HG02885 (cell line): ENCODE measurements around the gene SCG5.

Source experiments
- ATAC-seq: cut with Tn5 transposase; IDR thresholded peaks from one replicate; pipeline ENCODE4 v1.9.1; 2021; ENCODE audit warnings: mild to moderate bottlenecking; ENCODE audit not compliant: unreplicated experiment, poor library complexity

Gene SCG5

DNA sequence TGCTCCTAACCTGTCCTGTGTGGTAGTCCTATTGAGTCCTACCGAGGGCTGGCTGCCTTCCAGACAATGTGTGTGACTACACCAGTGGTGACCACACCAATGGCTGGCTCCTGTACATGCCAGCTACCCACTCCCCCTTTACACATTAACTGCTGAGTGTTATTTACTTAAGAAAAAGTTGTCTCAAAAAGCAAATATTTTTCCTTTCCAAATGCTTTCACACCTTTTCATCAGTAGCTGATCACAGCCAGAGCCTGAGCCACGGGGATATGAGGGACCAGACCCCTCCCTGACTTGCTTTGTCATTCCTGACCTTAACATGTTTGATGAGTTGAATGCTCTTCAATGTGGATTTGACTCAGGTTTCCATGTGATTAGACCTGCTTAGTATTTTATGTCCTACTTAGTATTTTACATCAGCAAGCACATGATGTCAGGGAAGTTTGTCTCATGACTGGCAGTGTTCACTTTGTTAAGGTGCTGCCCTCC lies 46.7 kb downstream of the SCG5 start:
- ATAC-seq: no peak

DNA sequence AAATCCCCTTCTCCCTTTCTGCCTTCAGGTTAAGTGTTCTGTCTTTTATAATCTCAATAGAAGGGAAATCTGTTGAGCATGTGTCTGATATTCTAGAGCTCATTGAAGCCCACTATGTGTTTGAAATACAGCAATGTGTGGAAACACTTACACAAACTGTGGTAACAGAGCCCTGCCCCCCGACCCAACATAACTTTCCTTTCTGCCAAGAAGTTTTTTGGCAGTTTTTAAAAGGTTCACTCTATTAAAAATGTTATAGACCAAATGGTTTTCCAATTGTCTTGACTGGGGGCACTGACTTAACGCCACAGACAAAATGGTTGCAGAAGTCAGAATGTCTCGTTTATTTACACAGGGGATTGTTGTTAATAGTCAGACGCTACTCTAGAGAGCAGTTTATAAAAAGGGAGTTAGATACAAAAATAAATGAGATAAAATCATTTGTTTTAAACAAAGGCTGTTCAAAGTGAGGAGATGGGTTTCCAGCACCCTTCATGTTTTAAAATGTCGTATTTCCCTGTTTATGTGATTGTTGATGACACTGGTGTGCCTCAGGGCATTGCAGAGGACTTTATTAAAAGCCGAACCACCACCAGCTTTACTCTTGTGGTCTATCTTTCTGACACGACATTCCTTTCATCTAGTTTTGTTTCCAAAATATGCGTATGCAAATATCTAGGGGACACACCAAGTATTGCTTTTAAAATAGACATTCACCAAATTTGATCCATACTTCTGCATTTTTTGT lies 49.6 kb downstream of the SCG5 start:
- no peak for ATAC-seq

DNA sequence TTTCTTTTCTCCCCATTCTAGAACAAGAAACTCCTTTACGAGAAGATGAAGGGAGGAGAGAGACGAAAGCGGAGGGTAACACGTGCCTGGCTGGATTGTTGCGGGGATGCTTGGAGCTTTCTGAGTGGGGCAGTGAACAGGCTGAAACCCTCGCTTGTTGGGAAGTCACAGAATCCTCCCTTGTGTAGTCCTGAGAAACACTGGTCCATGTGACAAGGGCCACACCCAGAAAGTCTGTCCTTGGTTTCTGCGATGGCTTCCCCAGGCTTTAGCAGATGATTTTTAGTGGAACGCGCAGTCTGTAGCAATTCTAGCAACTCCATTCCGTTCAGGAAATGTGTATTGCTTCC lies 50.2 kb downstream of the SCG5 start:
- no peak for ATAC-seq

DNA sequence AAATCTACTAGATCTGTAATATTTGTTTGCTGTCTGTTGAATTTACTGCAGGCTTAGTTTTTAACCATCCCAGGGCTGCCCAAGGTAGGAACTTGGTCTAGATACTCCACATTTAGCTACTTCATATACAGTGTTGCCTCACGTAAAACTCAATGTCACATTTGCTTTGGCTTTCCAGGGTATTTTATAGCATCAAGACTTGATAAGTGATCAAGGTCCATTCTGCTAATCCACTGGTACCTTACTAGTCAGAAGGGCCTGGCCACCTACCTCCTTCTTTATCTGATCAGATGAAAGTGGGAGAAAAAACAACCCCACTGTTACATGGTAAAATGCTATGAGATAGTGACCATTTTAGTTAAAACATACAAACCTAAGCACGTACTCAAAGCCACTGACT lies 50.8 kb downstream of the SCG5 start:
- no peak for ATAC-seq

DNA sequence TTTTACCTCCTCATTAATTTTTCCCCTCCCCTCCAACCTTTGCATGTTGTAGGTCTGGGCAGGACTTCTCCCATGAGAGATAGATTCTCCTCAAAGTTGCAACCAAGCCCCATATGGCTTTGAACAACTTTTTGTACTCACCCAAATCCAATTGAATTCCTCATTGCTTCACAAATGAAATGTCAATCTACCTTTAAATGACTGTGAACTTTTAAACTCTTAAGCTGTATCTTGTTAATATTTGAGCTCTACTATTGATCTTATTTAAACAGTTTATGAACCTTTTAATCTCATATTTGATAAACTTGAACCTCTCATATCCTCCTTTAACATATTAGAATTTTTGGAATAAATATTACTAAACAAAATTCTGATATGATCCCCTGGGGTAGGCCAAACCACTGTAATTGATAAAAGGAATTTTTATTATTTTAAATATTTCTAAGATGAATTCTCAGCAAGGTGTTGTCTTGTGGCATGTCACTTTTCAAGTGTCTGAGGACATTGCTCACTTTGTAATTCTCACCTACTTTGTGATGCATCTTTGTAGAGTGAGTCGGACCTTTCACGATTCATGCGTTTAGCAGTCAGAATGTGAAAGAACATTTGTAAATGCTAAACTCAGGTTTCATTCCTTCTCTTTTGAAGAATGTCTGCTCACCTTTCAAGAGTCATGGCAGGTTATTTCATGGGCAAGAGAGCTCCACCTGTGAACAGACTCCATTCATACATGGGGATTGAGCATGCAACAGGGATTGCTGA lies 52.9 kb downstream of the SCG5 start:
- ATAC-seq: no peak

DNA sequence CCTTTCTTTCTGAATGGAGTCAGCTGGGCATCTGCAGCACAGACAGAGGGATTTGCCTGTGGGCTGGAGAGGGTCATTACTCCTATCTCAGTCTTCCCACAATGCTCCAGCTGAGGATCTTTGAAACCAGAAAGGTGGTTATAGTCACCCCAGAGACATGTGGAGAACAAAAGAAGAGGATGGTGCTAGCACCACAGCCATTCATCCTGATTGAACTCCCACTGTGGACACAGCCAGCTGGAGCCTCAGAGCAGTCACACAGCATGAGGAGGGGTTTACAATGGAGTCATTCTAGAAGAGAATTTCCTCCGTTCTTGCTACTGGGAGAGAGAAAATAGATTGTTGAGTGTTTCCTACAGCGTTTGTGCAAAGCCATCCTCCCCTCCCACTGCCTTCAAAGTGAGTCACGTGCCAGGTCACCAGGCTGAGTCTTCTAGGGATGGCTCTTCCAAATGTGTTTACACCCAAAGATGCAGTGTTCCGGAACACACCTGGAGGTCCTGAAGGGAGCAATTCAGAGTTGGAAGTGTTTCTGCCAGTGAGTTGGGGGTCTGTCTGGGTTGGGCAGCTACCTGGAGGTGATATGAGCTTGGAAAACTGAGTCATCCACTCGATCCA lies 57.4 kb downstream of the SCG5 start:
- ATAC-seq: no peak

DNA sequence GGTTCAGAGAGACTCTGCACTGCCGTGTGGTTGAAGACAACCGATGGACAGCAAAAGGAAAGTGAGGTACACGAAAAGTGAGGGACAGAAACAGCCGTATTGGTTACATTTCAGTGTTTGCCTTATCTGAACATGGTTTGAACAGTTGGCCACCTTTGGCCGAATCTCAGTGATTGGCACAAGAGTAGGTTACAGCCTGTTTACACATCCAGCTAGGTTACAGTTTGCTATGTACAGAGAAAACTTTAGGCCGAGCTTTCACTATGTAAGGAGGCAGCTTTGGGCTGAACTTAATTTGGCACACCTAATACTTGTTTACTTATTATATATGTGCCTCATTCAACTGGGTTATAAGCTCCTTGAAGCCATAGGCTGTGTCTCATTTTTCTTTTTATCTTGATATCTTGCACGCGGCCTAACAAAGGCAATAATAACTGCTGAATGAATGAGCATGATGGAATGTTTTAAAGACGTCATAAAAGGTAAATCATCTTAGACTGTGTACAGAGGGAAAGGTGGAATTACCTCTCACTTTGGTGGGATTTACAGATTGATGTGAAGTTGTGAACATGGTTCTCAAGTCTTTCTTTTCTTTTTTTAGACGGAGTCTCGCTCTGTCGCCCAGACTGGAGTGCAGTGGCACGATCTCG lies 59.1 kb downstream of the SCG5 start:
- no peak for ATAC-seq

DNA sequence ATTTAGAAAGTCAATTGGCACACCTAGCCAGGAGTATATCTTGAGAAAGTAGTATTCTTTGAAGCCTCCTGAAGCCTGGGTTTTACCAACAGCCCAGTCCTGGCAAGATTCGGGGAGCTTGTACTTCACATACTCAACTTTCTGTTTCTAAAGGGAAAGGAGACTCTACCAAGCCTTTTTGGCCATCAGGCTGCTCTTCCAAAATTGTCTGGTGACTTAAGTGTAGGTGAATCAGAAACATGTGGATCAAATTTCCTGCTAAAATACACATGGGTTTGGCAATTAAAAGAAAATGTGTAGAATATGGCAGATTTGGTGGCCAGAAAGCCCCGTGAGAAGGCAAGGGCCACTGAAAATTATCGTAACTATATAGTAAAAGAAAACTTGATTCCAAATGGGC lies 60.4 kb downstream of the SCG5 start:
- no peak for ATAC-seq

DNA sequence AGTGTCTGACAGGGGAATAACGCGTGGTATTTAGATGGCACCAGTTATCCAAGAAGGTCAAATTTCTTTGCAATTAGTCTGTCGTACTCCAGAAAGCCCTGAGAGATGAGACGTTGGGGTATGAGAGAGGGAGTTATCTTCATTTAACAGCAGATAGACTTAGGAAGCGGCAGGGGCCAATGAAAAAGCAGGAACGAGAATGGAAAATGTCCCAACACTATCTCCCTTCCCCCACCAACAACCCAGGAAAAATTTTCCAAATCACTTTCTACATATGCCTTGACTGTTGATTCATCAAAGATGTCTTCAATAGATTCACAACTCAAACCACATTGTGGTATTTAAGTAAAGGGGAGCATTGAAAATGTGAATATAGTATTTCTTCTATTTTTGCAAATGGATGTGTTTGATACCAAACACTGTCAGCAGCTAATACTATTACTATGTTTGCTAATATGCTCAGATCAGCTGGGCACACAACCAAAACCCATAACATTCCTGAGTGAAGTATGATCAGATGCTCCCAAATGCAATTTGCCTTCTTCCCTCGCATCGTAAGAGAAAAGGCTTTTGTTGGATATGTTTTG lies 63.0 kb downstream of the SCG5 start:
- no peak for ATAC-seq

DNA sequence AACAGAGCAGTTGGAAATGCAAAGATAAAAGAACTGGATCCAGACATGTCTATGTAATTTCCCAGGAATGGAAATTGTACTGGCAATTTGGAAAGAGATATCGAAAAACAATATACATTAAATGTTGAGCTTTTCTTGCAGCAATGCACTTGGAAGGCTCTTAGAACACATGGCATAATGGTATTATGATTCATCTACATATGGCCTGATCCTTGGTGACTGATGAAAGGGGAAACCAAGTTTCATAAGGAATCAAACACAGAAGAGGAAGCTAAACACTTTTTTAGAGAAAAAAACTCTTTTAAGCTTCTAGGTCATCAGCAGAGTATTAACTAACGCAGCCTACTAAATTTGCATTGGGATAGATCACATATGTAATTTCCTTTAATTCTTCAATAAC lies 63.9 kb downstream of the SCG5 start:
- no peak for ATAC-seq

DNA sequence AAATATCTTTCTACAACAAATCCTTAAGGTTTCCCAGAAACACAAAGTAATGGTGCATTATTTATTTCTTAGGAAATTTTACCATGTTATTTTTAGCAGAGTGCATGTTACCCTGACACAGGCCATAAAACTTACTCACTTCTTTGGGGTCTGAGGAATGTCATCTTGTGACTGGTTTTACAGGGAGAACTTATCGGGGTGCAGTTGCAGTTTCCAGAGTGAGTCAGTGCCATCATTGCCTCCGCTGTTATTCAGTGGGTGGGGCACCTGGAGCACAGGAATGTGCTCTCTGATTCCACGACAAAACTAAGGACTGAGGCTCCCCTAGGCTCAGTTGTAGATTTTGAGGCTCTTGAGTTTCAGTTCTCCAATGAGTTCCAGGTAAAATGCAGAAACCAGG lies 65.2 kb downstream of the SCG5 start:
- no peak for ATAC-seq

DNA sequence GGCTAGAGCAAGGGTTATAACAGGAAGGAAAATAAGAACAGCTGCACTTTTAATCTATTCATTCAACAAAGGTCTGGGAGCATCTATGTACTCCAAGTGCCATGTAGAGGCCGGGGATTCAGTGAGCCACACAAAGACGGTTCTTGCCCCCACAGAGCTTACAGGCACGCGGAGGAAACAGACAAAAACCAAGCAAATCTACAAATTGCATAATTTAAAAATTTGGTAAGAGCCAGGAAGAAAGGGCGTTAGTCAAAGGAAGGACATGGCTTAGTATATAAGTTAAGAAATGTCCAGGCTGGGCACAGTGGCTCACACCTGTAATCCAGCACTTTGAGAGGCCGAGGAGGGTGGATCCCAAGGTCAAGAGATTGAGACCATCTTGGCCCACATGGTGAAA lies 65.9 kb downstream of the SCG5 start:
- no peak for ATAC-seq

DNA sequence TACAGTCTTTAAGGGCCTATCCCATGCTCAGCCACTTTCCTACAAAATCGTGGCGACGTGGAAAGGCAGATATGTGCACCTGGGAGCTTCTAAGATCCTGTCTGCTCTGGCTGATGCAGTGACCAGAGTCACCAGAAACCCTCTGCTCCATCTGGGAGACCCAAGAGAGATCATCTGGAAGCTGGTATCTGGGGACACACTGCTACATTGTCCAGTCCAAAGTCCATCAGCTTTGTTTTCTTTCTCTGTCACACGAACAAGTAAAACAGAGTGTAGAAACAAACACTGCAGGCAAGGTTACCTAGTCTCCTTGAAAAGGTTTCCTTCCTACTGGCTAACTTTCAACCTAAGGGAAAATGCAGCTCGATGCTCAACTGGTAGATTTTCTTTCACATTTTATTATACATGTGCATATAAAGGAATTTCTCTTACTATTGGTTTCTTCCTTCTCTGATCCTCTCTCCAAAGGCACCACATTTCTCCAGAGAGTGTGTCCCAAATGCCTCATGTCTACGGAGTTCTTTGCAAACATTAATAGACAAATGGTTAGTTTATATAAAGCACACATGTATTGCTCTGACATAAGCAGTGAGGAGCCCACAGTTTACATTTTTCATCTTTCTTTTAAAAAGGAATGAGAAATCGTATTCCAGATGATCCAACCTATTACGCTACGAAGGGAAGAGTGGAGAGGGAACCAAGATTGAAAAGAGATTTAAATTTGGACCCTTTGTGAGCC lies 68.0 kb downstream of the SCG5 start:
- no peak for ATAC-seq

DNA sequence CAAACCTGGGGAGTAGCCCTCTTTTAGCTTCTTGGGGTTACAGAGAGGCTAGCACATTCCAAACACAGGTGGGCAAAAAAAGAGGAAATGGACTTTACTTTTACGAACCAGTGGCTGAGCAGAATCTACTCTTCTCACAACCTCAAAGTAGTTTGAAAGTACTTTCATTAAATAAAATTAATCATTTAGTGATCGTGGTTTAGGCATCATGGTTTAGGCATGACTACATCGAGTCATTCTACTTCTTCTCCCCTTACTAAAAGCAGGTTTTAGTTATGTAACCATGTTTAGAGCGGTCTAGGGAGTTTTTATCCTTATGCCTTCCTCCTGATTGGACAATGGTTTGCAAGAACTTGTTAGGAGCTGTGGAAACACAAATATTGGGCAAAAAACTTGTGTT lies 73.8 kb downstream of the SCG5 start:
- no peak for ATAC-seq

DNA sequence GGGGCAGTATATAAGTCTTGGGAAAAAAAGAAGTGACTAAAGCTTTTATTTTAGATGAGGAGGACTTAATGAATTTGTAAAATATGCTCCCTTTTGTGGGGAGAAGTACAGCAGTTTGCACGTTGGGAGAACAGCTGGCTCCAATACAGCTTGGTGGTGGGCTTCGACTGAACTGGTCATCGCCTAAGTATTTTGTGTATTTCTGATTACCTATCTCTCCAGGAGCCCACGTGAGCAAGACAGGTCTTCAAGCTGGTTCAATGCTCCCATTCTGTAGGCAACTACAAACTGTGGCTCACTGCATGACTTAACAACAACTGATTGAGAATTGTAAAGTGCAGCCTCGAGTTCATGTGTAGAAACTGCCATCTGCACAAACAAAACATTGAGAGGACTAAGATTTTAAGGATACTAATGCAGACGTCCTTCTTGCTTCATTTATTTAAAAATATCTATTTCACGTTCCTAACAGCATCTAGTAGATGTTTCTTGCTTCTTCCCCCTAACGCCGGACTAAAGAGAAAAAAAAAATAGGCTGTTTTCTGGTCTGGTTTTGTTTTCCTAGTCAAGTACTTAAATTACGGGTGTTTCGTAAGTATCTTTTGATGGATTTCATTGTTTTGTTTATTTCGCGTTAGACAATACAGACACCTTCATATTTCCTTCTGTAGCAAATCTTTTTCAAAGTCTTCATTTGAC lies 74.9 kb downstream of the SCG5 start:
- no peak for ATAC-seq

DNA sequence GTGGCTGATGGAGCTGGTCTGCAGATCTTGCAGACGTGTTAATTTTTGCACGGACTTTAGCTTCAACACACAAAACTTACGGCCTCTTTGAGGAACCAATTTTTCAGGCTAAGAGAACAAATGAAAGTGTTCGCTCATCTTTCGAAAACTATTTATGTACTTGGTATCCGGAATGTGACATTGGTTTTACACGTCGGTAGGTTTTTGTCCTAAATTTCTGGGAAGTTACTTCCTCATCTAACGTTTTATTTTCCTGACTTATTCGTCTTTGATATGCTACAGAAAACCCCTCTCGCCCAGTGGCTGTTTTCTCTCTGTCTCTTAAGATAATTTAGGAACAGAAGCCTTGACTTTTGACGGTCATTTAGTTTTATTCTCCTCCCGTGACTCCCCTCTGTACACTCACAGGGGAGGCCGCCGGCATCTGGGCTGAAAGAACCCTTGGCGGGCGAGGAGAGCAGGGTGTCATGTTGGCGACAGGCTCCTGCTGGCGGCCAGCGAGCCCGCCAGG lies 75.5 kb downstream of the SCG5 start:
- no peak for ATAC-seq

DNA sequence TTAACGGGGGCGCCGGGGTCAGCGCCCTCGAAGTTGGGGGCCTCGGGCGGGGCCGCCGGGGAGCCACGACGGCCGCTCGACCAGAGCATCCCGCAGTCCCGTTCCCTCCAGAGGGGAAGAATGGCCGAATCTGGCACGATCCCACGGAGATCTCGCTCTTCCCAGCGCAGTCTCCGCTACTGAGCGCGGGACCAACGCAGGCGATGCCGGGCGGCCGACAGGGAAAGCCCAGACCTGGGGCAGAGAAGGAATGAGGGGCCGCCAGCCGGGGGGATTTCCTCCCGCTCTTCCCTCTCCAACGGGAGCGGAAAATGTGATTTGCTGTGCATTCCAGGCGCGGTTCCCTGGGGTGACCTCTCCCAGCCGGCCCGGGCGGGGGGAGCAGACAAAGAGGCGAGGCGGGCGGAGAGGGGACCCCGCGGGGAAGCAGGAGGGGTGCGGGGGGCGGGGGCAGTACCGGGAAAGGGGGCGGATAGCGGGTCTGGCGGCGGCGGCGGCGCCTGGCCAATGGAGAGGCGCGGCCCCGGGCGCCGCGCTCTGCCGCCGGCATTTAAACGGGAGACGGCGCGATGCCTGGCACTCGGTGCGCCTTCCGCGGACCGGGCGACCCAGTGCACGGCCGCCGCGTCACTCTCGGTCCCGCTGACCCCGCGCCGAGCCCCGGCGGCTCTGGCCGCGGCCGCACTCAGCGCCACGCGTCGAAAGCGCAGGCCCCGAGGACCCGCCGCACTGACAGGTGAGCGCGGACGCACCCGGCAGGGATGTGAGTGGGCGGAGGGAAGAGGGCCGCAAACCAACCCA lies 76.1 kb downstream of the SCG5 start, which contains the start of gene GREM1:
Gene GREM1 (plus strand): TSS at position 579 of the 801 bp plus-strand sequence. CDS start 12,687 bp downstream, outside the sequence.
- ATAC-seq: no peak

DNA sequence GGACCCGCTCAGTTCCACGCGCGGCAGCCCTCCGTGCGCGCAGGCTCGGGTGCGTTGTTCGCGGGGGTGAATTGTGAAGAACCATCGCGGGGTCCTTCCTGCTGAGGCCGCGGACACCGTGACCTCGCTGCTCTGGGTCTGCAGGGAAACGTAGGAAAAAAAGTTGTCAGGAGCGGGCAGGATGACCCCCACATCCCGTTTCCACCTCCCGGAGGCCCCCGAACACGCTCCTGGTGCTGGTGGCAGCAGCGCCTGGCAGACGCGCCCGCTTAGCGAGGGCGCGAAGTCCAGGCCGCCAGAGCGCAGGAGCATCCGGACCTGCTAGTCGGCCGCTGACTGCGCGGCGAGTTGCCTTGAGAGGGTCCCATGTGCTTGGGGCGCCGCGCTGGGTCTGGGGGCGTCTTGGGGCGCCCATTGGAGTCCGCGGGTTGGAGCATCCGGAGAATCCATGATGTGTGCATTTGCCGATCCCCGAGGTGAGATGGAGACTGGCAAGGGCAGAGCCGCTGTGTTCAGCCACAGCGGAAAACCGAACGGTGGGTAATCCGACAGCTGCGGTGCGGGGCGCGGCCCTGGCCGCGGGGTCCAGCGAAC lies 76.8 kb downstream of the SCG5 start:
- no peak for ATAC-seq
